GM19455 (cell line): ENCODE results near the gene CXCL3.

ENCODE experiments used
- ATAC-seq: cut with Tn5 transposase; IDR thresholded peaks from one replicate; pipeline ENCODE4 v1.9.1; 2021; ENCODE audit not compliant: unreplicated experiment

The CXCL3 gene

GRCh38 chr4:74016068-74016467 is 22.4 kb downstream of the CXCL3 start:
- no peak for ATAC-seq

GRCh38 chr4:74015126-74015780 is 23.2 kb downstream of the CXCL3 start:
- no peak for ATAC-seq

- ATAC-seq, result no peak
These were observed 24.2 kb downstream of the CXCL3 start for GRCh38 chr4:74014332-74014731.

GRCh38 chr4:74013264-74013663 is 25.2 kb downstream of the CXCL3 start:
- ATAC-seq, result no peak

- ATAC-seq, result no peak
These were observed 26.4 kb downstream of the CXCL3 start for GRCh38 chr4:74012130-74012529.

GRCh38 chr4:74009307-74009706 is 29.2 kb downstream of the CXCL3 start:
- no peak for ATAC-seq

- ATAC-seq, result no peak
These were observed 32.4 kb downstream of the CXCL3 start for GRCh38 chr4:74006009-74006476.

GRCh38 chr4:74005528-74005927 is 33.0 kb downstream of the CXCL3 start:
- ATAC-seq, result no peak

- ATAC-seq, result no peak
These were observed 33.8 kb downstream of the CXCL3 start for GRCh38 chr4:74004668-74005067.

- no peak for ATAC-seq
These were observed 38.2 kb downstream of the CXCL3 start for GRCh38 chr4:74000301-74000700.

- no peak for ATAC-seq
These were observed 40.2 kb downstream of the CXCL3 start, which contains the start of gene CXCL5 for GRCh38 chr4:73998040-73999011. Gene CXCL5 (minus strand): TSS chr4:73998677. CDS start chr4:73998581, 96 bp downstream.

GRCh38 chr4:73992050-73992449 is 46.4 kb downstream of the CXCL3 start:
- no peak for ATAC-seq

- no peak for ATAC-seq
These were observed 46.8 kb downstream of the CXCL3 start for GRCh38 chr4:73991742-73992000.

- ATAC-seq, result no peak
These were observed 47.3 kb downstream of the CXCL3 start for GRCh38 chr4:73990988-73991741.

- ATAC-seq, result no peak
These were observed 48.6 kb downstream of the CXCL3 start for GRCh38 chr4:73989928-73990327.

- no peak for ATAC-seq
These were observed 49.5 kb downstream of the CXCL3 start for GRCh38 chr4:73989031-73989430.

- no peak for ATAC-seq
These were observed 50.4 kb downstream of the CXCL3 start, which contains the start of gene PPBP for GRCh38 chr4:73988061-73988460. Gene PPBP (minus strand): TSS chr4:73988190. CDS start chr4:73988103, 87 bp downstream.
